ENCODE data around the gene ACSL3. TPM values are rescaled to one million over a fixed set of nuclear protein-coding genes. Genes with fewer than 3 reads are reported as not detected.
A peak's percentile ranks its signal among the peaks of the same experiment; 100 is the strongest.
"Not testable (repeated sequence)": the region's sequence is repeated elsewhere in the genome, so short reads cannot be mapped to it uniquely, and the experiment has no call there.

Gene ACSL3
- total and polyA plus RNA-seq, 12 donors: 11.0 to 130 (median 70.6) TPM

DNA sequence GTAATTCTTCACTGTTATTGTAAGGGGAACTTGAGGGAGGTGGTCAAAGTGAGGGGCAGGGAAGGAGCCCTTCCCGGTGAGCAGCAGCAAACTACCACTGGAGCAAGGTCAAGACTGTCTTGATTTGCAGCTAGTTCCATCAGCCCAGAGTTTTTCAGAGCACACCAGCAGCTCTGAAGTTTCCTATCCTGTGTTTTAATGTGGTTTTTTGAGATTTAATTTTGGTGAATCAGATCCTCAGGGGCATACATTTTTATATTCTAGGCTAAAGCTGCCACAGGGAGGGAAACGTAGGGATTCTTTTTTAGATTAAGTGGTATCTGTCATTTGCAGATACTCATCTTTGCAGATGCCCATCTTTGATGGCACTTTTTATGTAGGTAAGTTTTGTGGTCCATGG is 124.1 kb downstream of the ACSL3 start:
- Histone ChIP-seq H3K9me3 (replicated peaks in 1 of 3) (no peaks in the 10 kb centered on the region), H3K27me3 (no peaks in the 10 kb centered on the region), H3K36me3 (replicated peaks in 1 of 2) (no peaks in the 10 kb centered on the region), H3K27ac (no peak overlapping the region), H3K4me1 (replicated peaks in 1 of 2) (no peaks in the 10 kb centered on the region), H3K4me3 (no peak overlapping the region)
- TF ChIP-seq CTCF (IDR thresholded peaks at IDR 0.05): no peak
- TF ChIP-seq POLR2A (IDR thresholded peaks at IDR 0.05): no peak
- intact Hi-C loops (cut with DNase I): loop anchor here in 1 of 2 donors (10.0 kb wide), 1 partner anchor 100 kb away; no protein-coding TSS in a partner anchor
- WGBS, 4 donors: 57 to 79% (median 76%) methylated on average over 2 of the region's 2 CpGs
- DNase-seq: no peak

DNA sequence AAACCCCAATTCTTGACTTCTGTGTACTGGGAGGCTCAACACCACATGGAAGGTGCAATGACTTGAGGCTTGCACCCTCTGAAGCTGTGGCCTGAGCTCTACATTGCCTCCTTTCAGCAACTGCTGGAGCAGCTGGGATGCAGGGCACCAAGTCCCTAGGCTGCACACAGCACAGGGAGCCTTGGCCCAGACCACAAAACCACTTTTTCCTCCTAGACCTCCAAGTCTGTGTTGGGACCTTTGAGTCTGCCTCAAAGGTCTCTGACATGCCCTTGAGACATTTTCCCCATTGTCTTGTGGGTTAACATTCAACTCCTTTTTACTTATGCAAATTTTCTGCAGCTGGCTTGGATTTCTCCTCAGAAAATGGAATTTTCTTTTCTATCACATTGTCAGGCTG is 128.6 kb downstream of the ACSL3 start:
- Histone ChIP-seq H3K36me3 (replicated peaks in 1 of 2) (no peaks in the 10 kb centered on the region), H3K4me3 (no peak overlapping the region), H3K4me1 (replicated peaks in 1 of 2) (peaks cover under 1 to 6% of the 10 kb centered on the region in 2 donors), H3K27me3 (no peaks in the 10 kb centered on the region), H3K9me3 (replicated peaks in 1 of 3) (no peaks in the 10 kb centered on the region), H3K27ac (no peak overlapping the region)
- intact Hi-C loops (cut with DNase I): loop anchor here in 1 of 2 donors (10.0 kb wide), 1 partner anchor 95 kb away; no protein-coding TSS in a partner anchor
- TF ChIP-seq CTCF (IDR thresholded peaks at IDR 0.05): no peak
- TF ChIP-seq POLR2A (IDR thresholded peaks at IDR 0.05): no peak
- no peak for DNase-seq

DNA sequence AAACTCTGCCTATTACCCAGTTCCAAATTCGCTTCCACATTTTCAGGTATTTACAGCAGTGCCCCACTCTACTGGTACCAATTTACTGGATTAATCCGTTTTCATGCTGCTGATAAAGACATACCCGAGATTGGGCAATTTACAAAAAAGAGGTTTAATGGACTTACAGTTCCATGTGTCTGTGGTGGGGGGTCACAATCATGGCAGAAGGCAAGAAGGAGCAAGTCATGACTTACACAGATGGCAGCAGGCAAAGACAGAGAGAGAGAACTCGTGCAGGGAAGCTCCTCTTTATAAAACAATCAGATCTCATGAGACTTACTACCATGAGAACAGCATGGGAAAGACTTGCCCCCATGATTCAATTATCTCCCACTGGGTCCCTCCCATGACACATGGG is 129.4 kb downstream of the ACSL3 start:
- H3K9me3 ChIP-seq (replicated peaks in 1 of 3); H3K36me3 ChIP-seq (replicated peaks in 1 of 2); H3K27ac ChIP-seq; H3K4me3 ChIP-seq; DNase-seq; H3K27me3 ChIP-seq; intact Hi-C loops (cut with DNase I): not testable (repeated sequence)
- H3K4me1 ChIP-seq (replicated peaks in 1 of 2): peaks cover 5 to 11% of the 10 kb centered on the region in 2 donors
- 73 to 79% (median 75%) methylated on average over 4 of the region's 4 CpGs for WGBS, 4 donors

DNA sequence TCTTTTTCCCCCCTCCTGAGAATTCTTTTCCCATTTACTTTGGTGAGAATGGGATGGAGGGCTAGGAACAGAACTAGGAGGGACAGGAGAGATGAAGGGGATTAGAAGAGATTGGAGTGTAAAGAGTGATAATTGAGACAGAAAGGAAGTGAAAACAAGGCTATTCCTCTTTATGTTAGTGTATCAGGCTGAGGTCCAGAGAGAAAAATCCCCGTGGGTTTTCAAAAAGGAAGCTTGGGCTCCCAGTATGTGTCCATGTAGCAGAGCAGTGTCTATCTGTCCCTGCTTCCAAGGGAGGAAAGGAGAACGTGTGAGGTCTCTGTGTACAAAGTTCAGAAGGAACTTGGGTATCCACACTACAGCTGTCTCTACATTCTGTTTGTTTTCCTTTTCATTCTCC is 131.3 kb downstream of the ACSL3 start:
- H3K27me3 ChIP-seq: no peaks in the 10 kb centered on the region
- H3K9me3 ChIP-seq (replicated peaks in 1 of 3): no peaks in the 10 kb centered on the region
- H3K36me3 ChIP-seq (replicated peaks in 1 of 2): no peaks in the 10 kb centered on the region
- no peak for DNase-seq
- peaks cover 5 to 11% of the 10 kb centered on the region in 2 donors for H3K4me1 ChIP-seq (replicated peaks in 1 of 2)
- peak overlapping the region in 1 of 5 donors; percentile 6 for H3K27ac ChIP-seq
- intact Hi-C loops (cut with DNase I): no loop called here
- H3K4me3 ChIP-seq: no peak overlapping the region
- 30 to 61% (median 56%) methylated on average over 2 of the region's 2 CpGs for WGBS, 4 donors
- TF ChIP-seq CTCF (IDR thresholded peaks at IDR 0.05) (no peak), POLR2A (IDR thresholded peaks at IDR 0.05) (no peak)

Other genes with a start within 250 kb of the ACSL3 start
- gene FARSB, start 204.9 kb upstream of the ACSL3 start, total RNA-seq: 10 to 100 TPM in 6 of 9 donors, 1 to 10 TPM in 3; 7.2 to 25.0 (median 12.1) TPM
- gene FARSB, start 204.9 kb upstream of the ACSL3 start, polyA plus RNA-seq: 10 to 100 TPM; 14.5 to 55.9 (median 15.6) TPM
- gene MOGAT1, start 189.4 kb upstream of the ACSL3 start, total RNA-seq: not detected
- gene MOGAT1, start 189.4 kb upstream of the ACSL3 start, polyA plus RNA-seq: under 1 TPM in 1 of 3 donors, not detected in 2; 0.20 TPM
- 1 to 10 TPM in 8 of 9 donors, under 1 TPM in 1; 0.97 to 5.7 (median 3.4) TPM for gene KCNE4, start 191.2 kb downstream of the ACSL3 start, total RNA-seq
- 1 to 10 TPM; 1.4 to 2.1 (median 1.8) TPM for gene KCNE4, start 191.2 kb downstream of the ACSL3 start, polyA plus RNA-seq